ENCODE data around the gene KDSR.

KDSR gene

GRCh38 chr18:63315131-63315662, 51.8 kb downstream of the KDSR start:
- TF ChIP-seq SIN3A (IDR thresholded peaks at IDR 0.05; ENCODE audit: borderline replicate concordance, insufficient read depth, low read length) (no peak), TAF1 (IDR thresholded peaks at IDR 0.05; ENCODE audit: borderline replicate concordance, insufficient read depth, low read length) (no peak), REST (IDR thresholded peaks at IDR 0.05; ENCODE audit: insufficient read depth in 1 of 2, low read depth in 2 of 2, low read length in 2 of 2) (no peak), POLR2AphosphoS5 (IDR thresholded peaks at IDR 0.05; ENCODE audit: low read depth, low read length) (no peak), FOXP2 (optimal IDR thresholded peaks at IDR 0.05; ENCODE audit: borderline replicate concordance, extremely low read depth, extremely low read length, insufficient read depth) (no peak)

GRCh38 chr18:63314062-63314790, 52.8 kb downstream of the KDSR start:
- TF ChIP-seq FOXP2 (optimal IDR thresholded peaks at IDR 0.05; ENCODE audit: borderline replicate concordance, extremely low read depth, extremely low read length, insufficient read depth) (no peak), REST (IDR thresholded peaks at IDR 0.05; ENCODE audit: insufficient read depth in 1 of 2, low read depth in 2 of 2, low read length in 2 of 2) (no peak), TAF1 (IDR thresholded peaks at IDR 0.05; ENCODE audit: borderline replicate concordance, insufficient read depth, low read length) (no peak), POLR2AphosphoS5 (IDR thresholded peaks at IDR 0.05; ENCODE audit: low read depth, low read length) (no peak), SIN3A (IDR thresholded peaks at IDR 0.05; ENCODE audit: borderline replicate concordance, insufficient read depth, low read length) (no peak)

- TF ChIP-seq SIN3A (IDR thresholded peaks at IDR 0.05; ENCODE audit: borderline replicate concordance, insufficient read depth, low read length) (no peak), REST (IDR thresholded peaks at IDR 0.05; ENCODE audit: insufficient read depth in 1 of 2, low read depth in 2 of 2, low read length in 2 of 2) (no peak), POLR2AphosphoS5 (IDR thresholded peaks at IDR 0.05; ENCODE audit: low read depth, low read length) (no peak), FOXP2 (optimal IDR thresholded peaks at IDR 0.05; ENCODE audit: borderline replicate concordance, extremely low read depth, extremely low read length, insufficient read depth) (no peak), TAF1 (IDR thresholded peaks at IDR 0.05; ENCODE audit: borderline replicate concordance, insufficient read depth, low read length) (no peak)
Observed at GRCh38 chr18:63313396-63313917, 53.5 kb downstream of the KDSR start.

- TF ChIP-seq FOXP2 (optimal IDR thresholded peaks at IDR 0.05; ENCODE audit: borderline replicate concordance, extremely low read depth, extremely low read length, insufficient read depth): no peak
- TF ChIP-seq SIN3A (IDR thresholded peaks at IDR 0.05; ENCODE audit: borderline replicate concordance, insufficient read depth, low read length): no peak
- no peak for TF ChIP-seq POLR2AphosphoS5 (IDR thresholded peaks at IDR 0.05; ENCODE audit: low read depth, low read length)
- TF ChIP-seq REST (IDR thresholded peaks at IDR 0.05; ENCODE audit: insufficient read depth in 1 of 2, low read depth in 2 of 2, low read length in 2 of 2): no peak
- no peak for TF ChIP-seq TAF1 (IDR thresholded peaks at IDR 0.05; ENCODE audit: borderline replicate concordance, insufficient read depth, low read length)
Observed at GRCh38 chr18:63312737-63313395, 54.1 kb downstream of the KDSR start.

All from PFSK-1 (cell line).